GM18519 (cell line): ENCODE measurements around the gene RAB40B.

Source experiments
- ATAC-seq: cut with Tn5 transposase; IDR thresholded peaks from one replicate; pipeline ENCODE4 v1.9.1; 2021; ENCODE audit warnings: mild to moderate bottlenecking, moderate library complexity; ENCODE audit not compliant: unreplicated experiment, low FRiP score

The RAB40B gene

GRCh38 chr17:82693168-82693867 lies 5.2 kb downstream of the RAB40B start:
- ATAC-seq: no peak

- ATAC-seq: no peak
Observed at GRCh38 chr17:82692268-82692667, 6.2 kb downstream of the RAB40B start.

GRCh38 chr17:82691714-82692113 lies 6.8 kb downstream of the RAB40B start:
- no peak for ATAC-seq

- ATAC-seq: no peak
Observed at GRCh38 chr17:82690786-82691489, 7.6 kb downstream of the RAB40B start.

- ATAC-seq: no peak
Observed at GRCh38 chr17:82689077-82689476, 9.4 kb downstream of the RAB40B start.

GRCh38 chr17:82687871-82688270 lies 10.6 kb downstream of the RAB40B start:
- no peak for ATAC-seq

GRCh38 chr17:82687375-82687861 lies 11.1 kb downstream of the RAB40B start:
- no peak for ATAC-seq

- no peak for ATAC-seq
Observed at GRCh38 chr17:82686366-82687324, 11.9 kb downstream of the RAB40B start.

- ATAC-seq: no peak
Observed at GRCh38 chr17:82685291-82685690, 13.2 kb downstream of the RAB40B start.

GRCh38 chr17:82684228-82684841 lies 14.2 kb downstream of the RAB40B start:
- ATAC-seq: no peak

- no peak for ATAC-seq
Observed at GRCh38 chr17:82683534-82683933, 15.0 kb downstream of the RAB40B start.

- ATAC-seq: no peak
Observed at GRCh38 chr17:82681547-82681946, 17.0 kb downstream of the RAB40B start.

- no peak for ATAC-seq
Observed at GRCh38 chr17:82679586-82680465, 18.7 kb downstream of the RAB40B start.

- ATAC-seq: no peak
Observed at GRCh38 chr17:82678265-82678891, 20.1 kb downstream of the RAB40B start.

GRCh38 chr17:82677353-82677925 lies 21.1 kb downstream of the RAB40B start:
- no peak for ATAC-seq

GRCh38 chr17:82675476-82676245 lies 22.8 kb downstream of the RAB40B start:
- no peak for ATAC-seq

GRCh38 chr17:82674656-82675475 lies 23.6 kb downstream of the RAB40B start:
- no peak for ATAC-seq
